ENCODE results near the gene ZDHHC8. TPM values are rescaled to one million over a fixed set of nuclear protein-coding genes. Genes with fewer than 3 reads are reported as not detected.

The ZDHHC8 gene
- total and polyA plus RNA-seq, 10 of the 15 experiments (the other 5 are each of a cell fraction or from before 2014, with no cell fraction given) = 0.03 to 46.3 (median 5.3) TPM

- no peak for FAIRE-seq
- CTCF ChIA-PET = no interaction called here
- 88% methylated on average over 19 of the region's 19 CpGs for WGBS (ENCODE audit: insufficient coverage, insufficient replicate concordance, low lambda C conversion rate, missing lambda C conversion rate)
- no peak for TF ChIP-seq USF2 (IDR thresholded peaks at IDR 0.05; ENCODE audit: borderline replicate concordance, low read depth, low read length)
- TF ChIP-seq IRF4 (IDR thresholded peaks at IDR 0.05; ENCODE audit: low read depth, low read length) = no peak
- TF ChIP-seq KDM1A (IDR thresholded peaks at IDR 0.05; ENCODE audit: borderline replicate concordance) = no peak
- TF ChIP-seq STAT1 (conservative IDR thresholded peaks at IDR 0.05) = no peak
- TF ChIP-seq MAX (IDR thresholded peaks at IDR 0.05; ENCODE audit: low read depth, low read length) = no peak
- TF ChIP-seq MYC (IDR thresholded peaks at IDR 0.05; ENCODE audit: insufficient read depth, insufficient read length, insufficient replicate concordance, low read length, severe bottlenecking) = no peak
- TF ChIP-seq ZNF274 (IDR thresholded peaks at IDR 0.05; ENCODE audit: insufficient read depth, insufficient read length) = no peak
- TF ChIP-seq EP300 (IDR thresholded peaks at IDR 0.05; ENCODE audit: borderline replicate concordance in 1 of 2, control insufficient read depth in 1 of 2, low read depth in 2 of 2, low read length in 2 of 2) = no peak
- no peak for TF ChIP-seq PAX8 (IDR thresholded peaks at IDR 0.05)
- TF ChIP-seq BHLHE40 (IDR thresholded peaks at IDR 0.05; ENCODE audit: borderline replicate concordance in 1 of 2, low read depth in 2 of 2, low read length in 1 of 2) = no peak
- TF ChIP-seq LARP7 (IDR thresholded peaks at IDR 0.05) = no peak
- TF ChIP-seq USF1 (IDR thresholded peaks at IDR 0.05; ENCODE audit: borderline replicate concordance, extremely low read length, insufficient read depth, low read depth, low read length) = no peak
- no peak for TF ChIP-seq NR2C1 (IDR thresholded peaks at IDR 0.05)
- no peak for TF ChIP-seq CBX3 (IDR thresholded peaks at IDR 0.05; ENCODE audit: borderline replicate concordance, low read depth)
- no peak for TF ChIP-seq E4F1 (IDR thresholded peaks at IDR 0.05; ENCODE audit: borderline replicate concordance, partially characterized antibody)
- no peak for TF ChIP-seq NKRF (conservative IDR thresholded peaks at IDR 0.05)
- TF ChIP-seq SMARCA5 (IDR thresholded peaks at IDR 0.05) = no peak
- RAD21 ChIA-PET (ENCODE audit: unreplicated experiment) = no interaction called here
- no peak overlapping the region for H3K27ac ChIP-seq (ENCODE audit: control insufficient read depth, insufficient read depth)
- no peak overlapping the region for H3K9ac ChIP-seq (ENCODE audit: control insufficient read depth, insufficient read depth, low read length)
- in situ Hi-C loops (cut with MboI) (no loop called here), intact Hi-C loops (cut with micrococcal nuclease; ENCODE audit: unreplicated experiment) (no loop called here)
- H3K9me3 ChIP-seq (replicated peaks; ENCODE audit: control insufficient read depth, insufficient read depth, low read length) = no peaks in the 10 kb centered on the region
- SMC1A ChIA-PET (ENCODE audit: uncharacterized antibody, unreplicated experiment) = no interaction called here
- BruUV-seq (replicated peaks) = no TSS peak
- no peak overlapping the region for H3K4me3 ChIP-seq
- no peaks in the 10 kb centered on the region for H3K27me3 ChIP-seq (replicated peaks in 1 of 2; ENCODE audit: control insufficient read depth in 2 of 2, insufficient read depth in 2 of 2, low read length in 1 of 2)
- POLR2A ChIA-PET = no interaction called here
- no peaks in the 10 kb centered on the region; a peak in 1 of 4 replicates for H3K36me3 ChIP-seq (ENCODE audit: control insufficient read depth in 2 of 2, insufficient read depth in 2 of 2, low read length in 1 of 2)
- no peak overlapping the region for H3K4me2 ChIP-seq (ENCODE audit: control insufficient read depth, insufficient read depth)
- no peaks in the 10 kb centered on the region for H3K79me2 ChIP-seq (ENCODE audit: control insufficient read depth, insufficient read depth, low read length)
- no peaks in the 10 kb centered on the region for H4K20me1 ChIP-seq (ENCODE audit: control insufficient read depth, insufficient read depth)
- DNase-seq (ENCODE audit: low read depth, low spot score) = no peak
- H2AFZ ChIP-seq (ENCODE audit: control insufficient read depth, low read depth, low read length) = no peak overlapping the region
- H3K4me1 ChIP-seq (ENCODE audit: control insufficient read depth, insufficient read depth, low read length) = peaks cover 4% of the 10 kb centered on the region; the same call in 1 of the 2 replicates
- no peak for ATAC-seq
Measured at GRCh38 chr22:20143883-20144665, 12.5 kb downstream of the ZDHHC8 start.

All from GM12878 (cell line).